Sigmoid colon (tissue), 7 donors: ENCODE results near the gene B3GAT1. TPM values are rescaled to one million over a fixed set of nuclear protein-coding genes. Genes with fewer than 3 reads are reported as not detected.

Experiments
- DNase-seq: peaks from one replicate; pipeline ENCODE4 v3.0.0-alpha.2; 2019
- H3K27ac ChIP-seq, 4 donors: fragments of 200-600 bp; sonication (generic); one replicate each; pipeline ENCODE4 v1.5.1; 2016 to 2019; ENCODE audit warnings: mild to moderate bottlenecking in 1 of 4
- H3K27me3 ChIP-seq, 3 donors: fragments of 200-600 bp; sonication (generic); one replicate each; pipeline ENCODE4 v1.5.1; 2019; ENCODE audit warnings: mild to moderate bottlenecking in 1 of 3
- H3K36me3 ChIP-seq, 4 donors: fragments of 200-600 bp; sonication (generic); one replicate each; pipeline ENCODE4 v1.5.1; 2016 to 2019
- H3K4me1 ChIP-seq, 4 donors: fragments of 200-600 bp; sonication (generic); one replicate each; pipeline ENCODE4 v1.5.1; 2017 to 2019
- H3K4me3 ChIP-seq, 4 donors: fragments of 200-600 bp; sonication (generic); one replicate each; pipeline ENCODE4 v1.5.1; 2017 to 2019; ENCODE audit warnings: mild to moderate bottlenecking in 2 of 4, moderate library complexity in 1 of 4
- H3K9me3 ChIP-seq, 4 donors: fragments of 200-600 bp in 3 of 4; sonication (generic) in 3 of 4; one replicate each; pipeline versions ENCODE4 v1.5.1 to v1.6.1; 2013 to 2019
- EP300 ChIP-seq, 4 donors: sonication (generic); formaldehyde crosslinking; IDR thresholded peaks; one replicate each; pipeline ENCODE4 v1.6.1; 2017; ENCODE audit warnings: antibody characterized with exemption in 4 of 4
- POLR2A ChIP-seq, 2 donors: fragments of 450-650 bp; IDR thresholded peaks; one replicate each; pipeline ENCODE4 v1.6.1; 2016; ENCODE audit warnings: antibody characterized with exemption in 2 of 2, mild to moderate bottlenecking in 2 of 2, moderate library complexity in 2 of 2
- POLR2AphosphoS5 ChIP-seq, 4 donors: sonication (generic); formaldehyde crosslinking; IDR thresholded peaks; one replicate each; pipeline ENCODE4 v1.6.1; 2017; ENCODE audit warnings: antibody characterized with exemption in 4 of 4
- WGBS, 2 donors: extraction: QIAGEN DNeasy Blood & Tissue Kit; methylation state at CpG; one replicate each; pipeline ENCODE4 v1.1.7; 2013; 5-methylcytosine and 5-hydroxymethylcytosine counted together
- intact Hi-C: fragments of 100-400 bp; cut with DNase I; formaldehyde crosslinking; loops from one replicate; pipeline ENCODE4 v1.15.1; 2023
- polyA plus RNA-seq, 3 donors: library from polyadenylated mRNA; stranded (reverse); fragments of 200-250 nt; gene quantifications; one replicate each; pipeline ENCODE4 v1.2.3, GENCODE V29; 2013
- total RNA-seq, 4 donors: library from RNA; depleted of rRNA; stranded (reverse); fragments of >200 nt; gene quantifications; one replicate each; pipeline ENCODE4 v1.1.0, GENCODE V29; 2016
- TF ChIP-seq, protein P1 (sequence below), 4 experiments: fragments of 450-650 bp in 3 of 4; fragments of 200-600 bp in 1 of 4; IDR thresholded peaks; one replicate each; pipeline ENCODE4 v1.5.1; 2016 to 2019; ENCODE audit warnings: antibody characterized with exemption in 4 of 4, mild to moderate bottlenecking in 3 of 4, moderate library complexity in 2 of 4
- donor health status: healthy with polysubstance abuse.
- donor health status: Bipolar disorder and iron deficiency.
- donor health status: healthy.

B3GAT1 gene
- total and polyA plus RNA-seq, 7 donors = 0.16 to 0.63 (median 0.27) TPM; not detected in 3

- Histone ChIP-seq H3K27me3 (no peaks in the 10 kb centered on the region), H3K9me3 (no peaks in the 10 kb centered on the region), H3K4me1 (peaks cover 0 to 11% (median 0%) of the 10 kb centered on the region in 4 donors), H3K36me3 (peaks cover 0 to 48% (median 4%) of the 10 kb centered on the region in 4 donors), H3K4me3 (no peak overlapping the region), H3K27ac (no peak overlapping the region)
- DNase-seq = peak; percentile 60
- TF ChIP-seq POLR2A (IDR thresholded peaks at IDR 0.05) (no peak), EP300 (IDR thresholded peaks at IDR 0.05) (no peak), POLR2AphosphoS5 (IDR thresholded peaks at IDR 0.05) (no peak)
- TF ChIP-seq, protein P1, sequence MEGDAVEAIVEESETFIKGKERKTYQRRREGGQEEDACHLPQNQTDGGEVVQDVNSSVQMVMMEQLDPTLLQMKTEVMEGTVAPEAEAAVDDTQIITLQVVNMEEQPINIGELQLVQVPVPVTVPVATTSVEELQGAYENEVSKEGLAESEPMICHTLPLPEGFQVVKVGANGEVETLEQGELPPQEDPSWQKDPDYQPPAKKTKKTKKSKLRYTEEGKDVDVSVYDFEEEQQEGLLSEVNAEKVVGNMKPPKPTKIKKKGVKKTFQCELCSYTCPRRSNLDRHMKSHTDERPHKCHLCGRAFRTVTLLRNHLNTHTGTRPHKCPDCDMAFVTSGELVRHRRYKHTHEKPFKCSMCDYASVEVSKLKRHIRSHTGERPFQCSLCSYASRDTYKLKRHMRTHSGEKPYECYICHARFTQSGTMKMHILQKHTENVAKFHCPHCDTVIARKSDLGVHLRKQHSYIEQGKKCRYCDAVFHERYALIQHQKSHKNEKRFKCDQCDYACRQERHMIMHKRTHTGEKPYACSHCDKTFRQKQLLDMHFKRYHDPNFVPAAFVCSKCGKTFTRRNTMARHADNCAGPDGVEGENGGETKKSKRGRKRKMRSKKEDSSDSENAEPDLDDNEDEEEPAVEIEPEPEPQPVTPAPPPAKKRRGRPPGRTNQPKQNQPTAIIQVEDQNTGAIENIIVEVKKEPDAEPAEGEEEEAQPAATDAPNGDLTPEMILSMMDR (IDR thresholded peaks at IDR 0.05) = no peak
- intact Hi-C loops = no loop called here
- WGBS, 2 donors = 90 to 93% methylated on average over 32 of the region's 32 CpGs
These were observed 49.7 kb downstream of the B3GAT1 start for GRCh38 chr11:134362192-134362901.

GRCh38 chr11:134361661-134362060 is 50.4 kb downstream of the B3GAT1 start:
- 81 to 93% methylated on average over 26 of the region's 26 CpGs for WGBS, 2 donors
- peak; percentile 56 for DNase-seq
- Histone ChIP-seq H3K36me3 (peaks cover 0 to 48% (median 4%) of the 10 kb centered on the region in 4 donors), H3K4me3 (no peak overlapping the region), H3K4me1 (peaks cover 0 to 18% (median under 1%) of the 10 kb centered on the region in 4 donors), H3K27me3 (no peaks in the 10 kb centered on the region), H3K27ac (no peak overlapping the region), H3K9me3 (no peaks in the 10 kb centered on the region)
- TF ChIP-seq, protein P1 (IDR thresholded peaks at IDR 0.05) = no peak
- TF ChIP-seq POLR2AphosphoS5 (IDR thresholded peaks at IDR 0.05) (no peak), POLR2A (IDR thresholded peaks at IDR 0.05) (no peak), EP300 (IDR thresholded peaks at IDR 0.05) (no peak)
- intact Hi-C loops = no loop called here

DNA sequence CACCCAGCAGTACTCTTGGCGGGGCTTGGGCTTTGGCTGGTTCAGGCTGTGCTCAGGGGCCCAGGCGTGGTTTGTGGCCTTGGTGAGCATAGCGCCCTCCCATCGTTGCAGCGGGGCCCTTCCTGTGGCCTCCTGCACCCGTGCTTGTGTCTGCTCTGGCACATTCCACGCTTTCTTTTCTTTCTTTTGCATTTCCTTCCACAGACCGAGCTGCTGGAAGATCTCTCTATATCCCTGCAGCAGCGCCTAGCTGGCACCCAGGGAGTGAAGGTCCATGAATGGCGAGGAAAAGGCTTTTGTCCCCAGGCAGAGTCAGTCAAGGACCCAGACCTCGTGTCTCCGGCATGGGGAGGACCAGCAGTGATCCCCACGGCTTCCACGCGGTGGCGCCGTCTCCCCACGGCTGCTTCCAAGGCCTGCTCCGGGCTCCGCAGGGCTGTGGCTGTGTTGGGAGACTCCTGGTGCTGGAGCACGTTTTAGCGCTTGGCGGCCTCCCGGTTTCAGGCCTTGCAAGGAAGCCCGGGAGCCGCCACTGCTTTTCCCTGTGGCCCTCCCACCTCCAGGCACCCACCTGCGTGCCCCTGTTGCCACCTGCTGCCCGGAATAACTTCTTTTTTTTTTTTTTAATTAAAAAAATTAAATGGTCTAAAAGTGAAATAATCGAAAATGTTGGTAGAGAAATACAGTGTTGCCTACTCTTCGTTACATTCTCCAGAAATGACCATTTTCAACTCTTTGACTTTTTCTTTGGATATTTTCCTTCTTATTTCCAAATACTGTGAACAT is 51.8 kb downstream of the B3GAT1 start:
- no peaks in the 10 kb centered on the region for H3K9me3 ChIP-seq
- intact Hi-C loops = no loop called here
- H3K27me3 ChIP-seq = no peaks in the 10 kb centered on the region
- WGBS, 2 donors = 23 to 30% methylated on average over 30 of the region's 30 CpGs
- H3K36me3 ChIP-seq = peaks cover 0 to 48% (median 6%) of the 10 kb centered on the region in 4 donors
- TF ChIP-seq, protein P1 (IDR thresholded peaks at IDR 0.05) = peak; percentile 68 to 85 (median 78)
- peak in 1 of 4 donors; percentile 32 for TF ChIP-seq POLR2AphosphoS5 (IDR thresholded peaks at IDR 0.05)
- no peak for TF ChIP-seq EP300 (IDR thresholded peaks at IDR 0.05)
- TF ChIP-seq POLR2A (IDR thresholded peaks at IDR 0.05) = no peak
- H3K27ac ChIP-seq = no peak overlapping the region
- H3K4me1 ChIP-seq = peaks cover 0 to 32% (median 6%) of the 10 kb centered on the region in 4 donors
- H3K4me3 ChIP-seq = no peak overlapping the region
- DNase-seq = peak; percentile 82

DNA sequence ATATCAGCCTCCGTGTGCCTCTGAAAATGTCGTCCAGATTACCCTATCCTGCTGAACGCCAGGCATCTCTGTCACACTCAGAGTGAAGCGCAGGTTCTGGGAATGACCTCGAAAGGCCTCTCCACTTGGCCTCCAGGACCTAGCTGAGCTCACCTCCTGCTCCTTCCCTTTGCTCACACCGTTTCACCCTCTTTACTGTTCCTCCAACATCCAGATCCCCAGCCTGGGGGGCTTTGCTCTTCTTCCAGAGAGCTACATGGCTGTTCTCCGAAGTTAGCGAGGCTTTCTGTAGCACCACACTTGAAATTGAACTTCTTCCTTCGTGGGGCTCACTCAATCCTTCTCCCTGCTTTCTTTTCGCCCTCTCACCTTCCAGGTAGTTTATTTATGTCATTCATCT is 52.4 kb downstream of the B3GAT1 start:
- WGBS, 2 donors = 91 to 92% methylated on average over 10 of the region's 10 CpGs
- DNase-seq = peak; percentile 43
- Histone ChIP-seq H3K27ac (no peak overlapping the region), H3K4me3 (no peak overlapping the region), H3K4me1 (peaks cover 0 to 38% (median 8%) of the 10 kb centered on the region in 4 donors), H3K36me3 (peaks cover 0 to 43% (median 6%) of the 10 kb centered on the region in 4 donors), H3K9me3 (no peaks in the 10 kb centered on the region), H3K27me3 (no peaks in the 10 kb centered on the region)
- TF ChIP-seq EP300 (IDR thresholded peaks at IDR 0.05) (no peak), POLR2AphosphoS5 (IDR thresholded peaks at IDR 0.05) (no peak), POLR2A (IDR thresholded peaks at IDR 0.05) (no peak)
- TF ChIP-seq, protein P1 (IDR thresholded peaks at IDR 0.05) = no peak
- intact Hi-C loops = no loop called here
